NCI-H1092 (cell line): Measurements from ENCODE around the gene ASTN1.

Experiments
- DNase-seq: peaks from one replicate; lab custom pipeline; 2025; lab: John Stamatoyannopoulos, UW

Gene ASTN1

GRCh38 chr1:177164380-177165068, at the start of gene ASTN1:
Gene ASTN1 (minus strand): TSS chr1:177164712. CDS start chr1:177164676, 36 bp downstream.
- DNase-seq, result peak; percentile 61

DNA sequence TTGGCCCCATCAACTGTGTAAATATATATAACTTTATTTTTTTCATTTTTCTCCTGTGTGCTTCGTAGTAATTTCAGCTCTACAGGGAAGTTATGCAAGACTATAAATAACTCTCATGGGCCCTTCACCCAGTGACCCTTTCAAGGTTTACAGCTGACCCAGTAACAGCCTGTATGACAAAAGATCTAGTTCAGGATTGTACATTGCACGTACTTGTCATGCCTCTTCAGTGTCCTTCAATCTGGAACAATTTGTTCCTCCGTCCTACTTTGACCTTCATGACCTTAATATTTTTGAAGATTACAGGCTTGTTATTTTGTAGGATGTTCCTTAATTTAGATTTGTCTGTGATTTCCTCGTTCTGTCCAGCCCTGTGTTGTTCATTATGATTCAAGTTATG, 46.7 kb upstream of the ASTN1 start:
- no peak for DNase-seq

- no peak for DNase-seq
Measured at GRCh38 chr1:177210071-177210470, 45.6 kb upstream of the ASTN1 start.

DNA sequence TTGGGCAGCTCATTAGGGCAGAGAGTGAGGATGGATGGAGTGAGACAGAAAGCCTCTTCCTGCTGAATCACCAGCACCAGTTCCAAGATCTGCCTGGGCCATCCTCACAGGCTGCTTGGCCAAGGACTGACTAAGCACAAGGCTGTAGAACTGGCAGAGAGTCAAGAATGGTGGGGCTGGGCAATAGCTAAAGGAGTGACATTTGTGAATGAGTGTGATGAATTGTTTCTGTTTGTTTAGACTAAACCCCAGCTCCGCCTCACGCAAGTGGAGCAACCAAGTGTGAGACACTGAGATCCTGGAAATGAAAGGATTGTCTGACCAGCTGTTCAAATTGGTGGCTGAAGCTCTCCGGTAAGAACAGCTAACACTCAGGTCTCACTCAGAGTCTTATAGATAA, 44.8 kb upstream of the ASTN1 start:
- DNase-seq, result peak; percentile 86

GRCh38 chr1:177208920-177209319, 44.4 kb upstream of the ASTN1 start:
- DNase-seq, result no peak

- no peak for DNase-seq
Measured at GRCh38 chr1:177206831-177207355, 42.4 kb upstream of the ASTN1 start.

GRCh38 chr1:177200290-177200689, 35.8 kb upstream of the ASTN1 start:
- DNase-seq, result no peak

- no peak for DNase-seq
Measured at GRCh38 chr1:177198243-177198642, 33.7 kb upstream of the ASTN1 start.

GRCh38 chr1:177190308-177190970, 25.9 kb upstream of the ASTN1 start:
- DNase-seq, result no peak

DNA sequence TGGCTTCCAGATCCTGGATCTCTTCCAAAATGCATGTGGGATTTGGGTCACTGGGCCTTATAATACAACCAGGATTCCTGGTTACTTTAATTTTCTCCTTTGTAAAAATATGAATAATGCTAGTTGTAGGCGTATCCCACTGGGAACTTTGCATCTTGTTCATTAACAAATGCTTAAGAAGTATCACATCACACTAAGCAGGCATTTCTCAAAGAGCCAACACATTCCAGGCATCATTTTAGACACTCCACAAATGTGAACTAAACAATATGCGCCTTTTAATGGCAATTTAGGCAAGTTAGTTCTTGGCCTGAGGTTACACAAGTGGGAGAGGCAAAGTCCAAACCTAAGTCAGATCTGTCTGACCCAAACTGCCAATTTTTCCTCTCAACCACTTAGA, 22.1 kb upstream of the ASTN1 start:
- DNase-seq, result no peak

DNA sequence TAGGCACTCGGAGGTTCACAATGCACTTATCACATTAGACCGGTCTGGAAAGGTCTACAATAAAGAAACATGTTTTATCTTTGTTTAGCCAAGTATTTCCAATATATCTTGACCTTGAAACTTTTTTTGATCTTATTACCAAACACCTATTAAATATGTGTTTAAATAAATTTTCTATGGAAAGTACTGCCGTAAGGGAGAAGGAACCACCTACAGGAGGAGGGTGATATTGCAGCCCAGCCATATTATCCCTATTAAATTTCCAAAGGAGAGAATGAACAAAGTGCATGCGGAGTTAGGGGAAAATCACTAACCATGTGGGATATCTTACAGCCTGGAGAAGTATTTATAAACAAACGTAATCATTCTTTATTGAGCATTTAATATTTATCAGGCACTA, 20.7 kb upstream of the ASTN1 start:
- no peak for DNase-seq

- DNase-seq, result no peak
Measured at GRCh38 chr1:177183836-177184235, 19.3 kb upstream of the ASTN1 start.

GRCh38 chr1:177181631-177182291, 17.2 kb upstream of the ASTN1 start:
- peak; percentile 76 for DNase-seq

DNA sequence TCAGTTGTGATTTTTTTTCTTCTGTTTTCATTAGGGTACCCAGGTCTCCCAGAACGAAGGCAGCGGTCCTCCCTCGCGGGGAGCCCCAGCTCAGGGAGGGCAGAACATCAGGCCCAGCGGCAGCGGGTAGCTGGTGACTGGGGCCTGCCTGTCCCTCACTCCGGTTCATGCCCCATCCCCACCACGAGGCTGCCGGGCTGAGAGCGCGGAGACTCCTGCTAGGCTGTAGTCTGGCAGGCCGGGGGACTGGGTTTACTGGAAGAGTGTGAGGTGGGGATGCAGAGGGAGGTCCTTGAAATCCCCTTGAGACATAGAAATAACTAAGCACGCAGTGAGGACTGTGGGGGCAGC, 16.7 kb upstream of the ASTN1 start:
- no peak for DNase-seq

- no peak for DNase-seq
Measured at GRCh38 chr1:177174921-177175634, 10.6 kb upstream of the ASTN1 start.

- no peak for DNase-seq
Measured at GRCh38 chr1:177173976-177174375, 9.5 kb upstream of the ASTN1 start.

- DNase-seq, result no peak
Measured at GRCh38 chr1:177172866-177173265, 8.4 kb upstream of the ASTN1 start.

GRCh38 chr1:177172272-177172671, 7.8 kb upstream of the ASTN1 start:
- no peak for DNase-seq

GRCh38 chr1:177171536-177172123, 7.1 kb upstream of the ASTN1 start:
- DNase-seq, result no peak

- DNase-seq, result peak; percentile 88
Measured at GRCh38 chr1:177170756-177171535, 6.4 kb upstream of the ASTN1 start, which contains the start of gene BRINP2. Gene BRINP2 (plus strand): TSS chr1:177170958. CDS start chr1:177229877, 58,919 bp downstream.

- DNase-seq, result no peak
Measured at GRCh38 chr1:177165069-177165439, 542 bp upstream of the ASTN1 start.
